Activated CD4-positive, alpha-beta T cell treated with anti-CD3 and anti-CD28 coated beads for 24 hours (primary cell): ENCODE data around the gene SLC30A5.
"Not testable (repeated sequence)": the region's sequence is repeated elsewhere in the genome, so short reads cannot be mapped to it uniquely, and the experiment has no call there.

Experiments
- DNase-seq, 2 donors: peaks; one replicate each; pipeline ENCODE4 v3.0.0-alpha.2; 2020; ENCODE audit warnings: low read depth in 2 of 2

SLC30A5 gene

DNA sequence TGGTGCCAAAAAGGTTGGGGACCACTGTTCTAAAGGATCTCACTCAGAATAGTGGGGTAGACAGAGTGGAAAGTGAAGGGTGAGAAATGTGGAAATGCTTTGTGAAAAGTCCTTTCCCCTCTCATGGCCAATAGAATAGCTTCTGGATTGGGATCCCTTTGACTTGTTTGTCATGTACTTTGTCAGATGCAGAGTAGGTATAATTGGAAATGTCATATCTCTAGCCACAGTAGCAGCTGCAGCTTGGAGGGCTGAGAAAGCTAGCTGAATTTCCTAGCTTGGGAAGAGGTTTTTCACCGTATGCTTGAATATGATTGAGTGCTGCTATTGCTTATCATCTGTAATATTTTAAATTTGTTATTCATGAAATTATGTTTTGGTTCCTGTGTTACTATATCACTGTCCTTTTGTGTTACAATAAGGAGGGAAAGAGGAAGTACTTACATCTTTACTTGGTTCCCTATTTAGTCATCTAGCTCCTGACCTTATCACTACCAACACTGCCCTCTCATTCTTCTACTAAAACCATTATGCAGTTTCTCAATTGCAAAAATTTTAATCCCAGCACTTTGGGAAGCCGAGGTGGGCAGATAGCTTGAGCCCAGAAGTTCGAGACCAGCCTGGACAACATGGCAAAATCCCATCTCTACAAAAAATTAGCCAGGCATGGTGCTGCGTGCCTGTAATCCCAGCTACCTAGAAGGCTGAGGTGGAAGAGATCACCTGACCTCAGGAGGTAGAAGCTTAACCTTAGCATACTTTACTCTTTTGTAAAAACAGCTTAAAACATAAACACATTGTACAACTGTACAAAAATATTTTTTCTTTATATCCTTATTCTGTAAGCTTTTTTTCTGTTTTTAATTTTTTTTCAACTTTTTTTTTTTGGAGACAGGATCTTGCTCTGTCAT, 12.4 kb downstream of the SLC30A5 start:
- DNase-seq, result no peak

DNA sequence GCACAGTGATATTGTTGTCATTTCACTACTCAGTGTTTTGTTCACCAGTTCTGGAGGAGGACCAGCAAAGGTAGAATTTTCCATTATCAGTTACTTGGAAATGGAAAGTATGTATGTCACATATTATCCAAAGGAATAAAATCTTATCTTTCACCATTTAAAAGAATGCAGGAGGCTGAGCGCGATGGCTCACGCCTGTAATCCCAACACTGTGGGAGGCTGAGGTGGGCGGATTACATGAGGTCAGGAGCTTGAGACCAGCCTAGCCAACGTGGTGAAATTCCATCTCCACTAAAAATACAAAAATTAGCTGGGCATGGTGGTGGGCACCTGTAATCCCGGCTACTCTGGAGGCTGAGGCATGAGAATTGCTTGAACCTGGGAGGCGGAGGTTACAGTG, 14.6 kb downstream of the SLC30A5 start:
- not testable (repeated sequence) for DNase-seq

GRCh38 chr5:69113851-69114250, 20.0 kb downstream of the SLC30A5 start:
- DNase-seq, result no peak

GRCh38 chr5:69115526-69115925, 21.7 kb downstream of the SLC30A5 start:
- DNase-seq, result no peak

GRCh38 chr5:69129413-69129812, 35.6 kb downstream of the SLC30A5 start:
- DNase-seq, result no peak

GRCh38 chr5:69130241-69130640, 36.4 kb downstream of the SLC30A5 start:
- no peak for DNase-seq

DNA sequence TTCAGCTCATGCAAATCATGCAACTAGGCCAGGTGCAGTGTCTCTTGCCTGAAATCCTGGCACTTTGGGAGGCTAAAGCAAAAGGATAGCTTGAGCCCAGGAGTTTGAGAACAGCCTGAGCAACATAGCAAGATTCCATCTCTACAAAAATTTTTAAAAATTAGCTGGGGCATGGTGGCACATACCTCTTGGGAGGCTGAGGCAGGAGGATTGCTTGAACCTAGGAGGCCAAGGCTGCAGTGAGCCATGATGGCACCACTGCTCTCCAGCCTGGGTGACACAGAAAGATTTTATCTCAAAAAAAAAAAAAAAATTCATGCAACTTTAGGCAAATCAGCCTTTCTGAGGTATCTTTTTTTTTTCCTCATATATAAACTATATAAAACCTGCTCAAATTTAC, 37.5 kb downstream of the SLC30A5 start:
- no peak for DNase-seq

- DNase-seq, result no peak
These were observed 40.3 kb downstream of the SLC30A5 start for GRCh38 chr5:69134126-69134525.

DNA sequence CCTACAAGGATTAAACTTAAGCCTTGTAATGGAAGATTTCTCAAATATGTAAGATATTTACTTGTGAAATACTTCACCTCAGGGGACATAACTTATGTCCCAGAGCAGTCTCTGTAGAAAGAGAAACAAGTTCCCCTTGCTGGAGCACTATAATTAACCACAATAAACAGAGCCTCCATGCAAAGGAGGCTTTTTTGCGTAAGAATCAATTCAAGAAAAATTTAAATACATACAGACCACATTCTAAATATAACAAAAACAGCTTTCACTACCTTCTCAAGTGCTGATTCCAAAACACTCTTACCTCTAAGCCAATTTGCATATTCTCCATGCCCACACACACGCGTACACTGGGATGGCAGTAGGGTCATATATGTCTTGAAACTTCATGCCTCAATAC, 42.5 kb downstream of the SLC30A5 start:
- DNase-seq, result no peak

DNA sequence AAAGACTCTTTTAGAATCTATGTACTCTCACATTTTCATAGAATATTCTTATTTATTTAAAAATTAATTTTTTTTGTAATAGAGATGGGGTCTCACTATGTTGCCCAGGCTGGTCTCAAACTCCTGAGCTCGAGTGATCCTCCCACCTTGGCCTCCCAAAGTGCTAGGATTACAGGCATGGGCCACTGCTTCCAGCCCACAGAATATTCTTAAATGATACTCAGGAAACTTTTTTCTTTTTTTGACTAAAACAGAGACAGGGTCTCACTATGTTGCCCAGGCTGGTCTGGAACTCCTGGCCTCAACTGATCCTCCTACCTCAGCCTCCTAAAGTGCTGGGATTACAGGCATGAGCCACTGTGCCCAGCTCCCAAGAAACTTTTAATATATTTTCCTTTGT, 43.4 kb downstream of the SLC30A5 start:
- DNase-seq, result not testable (repeated sequence)

DNA sequence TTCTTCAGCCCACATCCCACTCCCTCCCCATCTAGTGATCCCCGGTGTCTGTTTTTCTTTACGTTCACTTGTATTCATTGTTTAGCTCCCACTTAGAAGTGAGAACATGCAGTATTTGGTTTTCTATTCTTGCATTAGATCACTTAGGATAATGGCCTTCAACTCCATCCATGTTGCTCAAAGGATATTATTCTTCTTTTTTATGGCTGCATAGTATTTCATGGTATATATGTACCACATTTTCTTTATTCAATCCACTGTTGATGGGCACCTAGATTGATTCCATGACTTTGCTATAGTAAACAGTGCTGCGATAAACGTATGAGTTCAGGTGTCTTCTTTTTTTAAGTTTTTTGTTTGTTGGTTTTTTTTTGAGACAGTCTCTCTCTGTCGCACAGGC, 44.0 kb downstream of the SLC30A5 start:
- DNase-seq, result no peak

- no peak for DNase-seq
These were observed 45.0 kb downstream of the SLC30A5 start for GRCh38 chr5:69138766-69139165.

- not testable (repeated sequence) for DNase-seq
These were observed 46.4 kb downstream of the SLC30A5 start for GRCh38 chr5:69140239-69140638.

DNA sequence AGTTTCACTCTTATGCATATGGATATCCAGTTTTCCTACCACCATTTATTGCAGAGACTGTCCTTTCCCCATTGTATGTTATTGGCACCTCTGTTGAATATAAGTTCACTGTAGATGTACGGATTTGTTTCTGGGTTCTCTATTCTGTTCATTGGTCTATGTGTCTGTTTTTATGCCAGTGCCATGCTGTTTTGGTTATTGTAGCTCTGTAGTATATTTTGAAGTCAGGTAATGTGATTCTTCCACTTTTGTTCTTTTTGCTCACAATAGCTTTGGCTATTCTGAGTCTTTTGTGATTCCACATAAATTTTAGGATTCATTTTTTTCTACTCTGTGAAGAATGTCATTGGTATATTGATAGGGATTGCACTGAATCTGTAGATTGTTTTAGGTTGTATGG, 47.0 kb downstream of the SLC30A5 start:
- DNase-seq, result no peak

- DNase-seq, result not testable (repeated sequence)
These were observed 54.8 kb downstream of the SLC30A5 start for GRCh38 chr5:69148576-69148975.

DNA sequence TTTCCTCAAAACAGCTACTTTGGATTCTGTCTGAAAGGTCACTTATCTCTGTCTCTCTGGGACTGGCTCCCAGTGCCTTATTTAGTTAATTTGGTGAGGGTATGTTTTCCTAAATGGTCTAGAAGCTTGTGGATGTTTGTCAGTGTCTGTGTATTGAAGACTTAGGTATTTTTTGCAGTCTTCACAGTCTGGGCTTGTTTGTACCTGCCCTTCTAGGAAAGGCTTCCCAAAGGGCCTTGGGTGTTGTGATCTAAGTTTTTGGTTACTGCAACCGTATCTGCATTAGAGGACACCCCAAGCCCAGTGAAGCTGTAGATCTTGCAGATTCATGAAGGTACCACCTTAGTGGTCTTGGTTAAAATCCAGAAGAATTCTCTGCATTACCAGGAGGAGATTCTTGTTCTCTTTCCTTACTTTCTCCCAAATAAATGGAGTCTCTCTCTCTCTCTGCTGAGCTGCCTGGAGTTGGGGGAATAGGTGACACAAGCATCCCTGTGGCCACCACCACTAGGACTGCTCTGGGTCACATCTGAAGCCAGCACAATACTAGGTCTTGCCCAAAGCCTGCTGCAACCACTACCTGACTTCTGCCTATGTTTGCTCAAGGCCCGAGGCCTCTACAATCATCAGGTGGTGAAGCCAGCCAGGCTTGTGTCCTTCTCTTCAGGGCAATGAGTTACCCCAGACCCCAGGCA, 55.3 kb downstream of the SLC30A5 start:
- no peak for DNase-seq

DNA sequence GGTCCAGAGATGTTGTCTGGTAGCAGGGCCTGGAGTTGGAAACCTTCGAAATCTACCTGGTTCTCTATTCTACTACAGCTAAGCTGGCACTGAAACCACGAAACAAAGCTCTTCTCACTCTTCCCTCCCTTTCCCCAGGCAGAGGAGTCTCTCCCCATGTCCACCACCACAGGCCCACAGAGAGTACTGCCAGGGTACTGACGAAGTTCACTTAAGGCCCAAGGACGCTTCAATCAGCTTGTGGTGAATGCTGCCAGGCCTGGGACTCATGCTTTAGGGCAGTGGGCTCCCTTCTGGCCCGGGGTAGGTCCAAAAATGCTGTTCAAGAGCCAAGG, 55.8 kb downstream of the SLC30A5 start:
- DNase-seq, result no peak

- DNase-seq, result no peak
These were observed 58.9 kb downstream of the SLC30A5 start for GRCh38 chr5:69152731-69153130.

DNA sequence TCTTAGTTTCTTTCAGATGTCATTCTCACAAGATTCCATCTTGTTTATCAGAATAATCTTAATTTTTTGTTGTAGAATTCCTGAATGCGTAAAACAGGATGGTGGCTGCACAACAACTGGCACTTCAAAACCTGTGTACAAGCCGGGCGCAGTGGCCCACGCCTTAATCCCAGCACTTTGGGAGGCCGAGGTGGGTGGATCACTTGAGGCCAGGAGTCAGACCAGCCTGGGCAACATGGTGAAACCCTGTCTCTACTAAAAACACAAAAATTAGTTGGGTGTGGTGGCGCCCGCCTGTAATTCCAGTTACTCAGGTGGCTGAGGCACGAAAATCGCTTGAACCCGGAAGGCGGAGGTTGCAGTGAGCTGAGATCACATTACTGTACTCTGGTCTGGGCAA, 62.6 kb downstream of the SLC30A5 start:
- DNase-seq, result no peak

DNA sequence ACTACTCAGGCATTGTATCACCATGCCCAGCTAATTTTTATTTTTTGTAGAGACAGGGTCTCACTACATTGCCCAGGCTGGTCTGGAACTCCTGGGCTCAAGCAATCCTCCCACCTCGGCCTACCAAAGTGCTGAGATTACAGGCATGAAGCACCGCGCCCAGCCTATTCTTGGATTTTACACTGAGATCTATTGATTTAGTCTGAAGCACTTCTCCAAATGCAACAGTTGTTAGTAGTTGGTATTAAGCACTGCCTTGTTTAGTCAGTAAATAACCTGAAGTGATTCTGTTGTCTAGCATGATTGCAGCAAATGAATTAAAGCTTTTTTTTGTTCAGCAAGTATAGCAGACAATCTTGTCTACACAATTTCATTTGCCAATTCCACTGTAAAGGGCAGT, 64.2 kb downstream of the SLC30A5 start:
- DNase-seq, result no peak

GRCh38 chr5:69160651-69161050, 66.8 kb downstream of the SLC30A5 start:
- DNase-seq, result no peak

DNA sequence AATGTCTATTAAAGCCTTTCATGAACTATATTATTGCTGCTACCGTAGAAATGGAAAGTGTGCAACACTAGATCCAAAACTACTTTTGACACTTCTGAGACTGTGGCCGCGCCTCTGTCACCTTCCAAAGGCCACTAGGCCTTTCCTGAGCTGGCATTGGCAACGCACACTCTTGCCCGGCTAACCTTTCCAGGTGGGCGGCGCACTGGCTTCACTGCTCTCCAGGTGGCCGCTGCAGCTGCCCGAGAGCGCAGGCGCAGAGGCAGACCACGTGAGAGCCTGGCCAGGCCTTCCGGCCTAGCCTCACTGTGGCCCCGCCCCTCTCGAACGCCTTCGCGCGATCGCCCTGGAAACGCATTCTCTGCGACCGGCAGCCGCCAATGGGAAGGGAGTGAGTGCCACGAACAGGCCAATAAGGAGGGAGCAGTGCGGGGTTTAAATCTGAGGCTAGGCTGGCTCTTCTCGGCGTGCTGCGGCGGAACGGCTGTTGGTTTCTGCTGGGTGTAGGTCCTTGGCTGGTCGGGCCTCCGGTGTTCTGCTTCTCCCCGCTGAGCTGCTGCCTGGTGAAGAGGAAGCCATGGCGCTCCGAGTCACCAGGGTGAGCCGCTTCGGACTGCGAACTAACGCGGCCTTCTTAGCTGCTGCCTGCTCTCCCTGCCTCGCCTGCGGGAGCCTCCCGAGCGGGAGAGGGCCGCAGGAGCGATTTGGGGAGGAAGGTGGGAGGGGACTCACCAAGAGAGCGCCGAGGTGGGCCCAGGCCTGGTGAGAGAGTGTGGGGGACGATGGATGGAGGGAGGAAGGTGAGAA, 73.1 kb downstream of the SLC30A5 start, which contains the start of gene CCNB1:
Gene CCNB1 (plus strand): TSS at position 465 of the 807 bp plus-strand sequence. CDS start 113 bp downstream, at position 578.
- DNase-seq, result peak; percentile 96 to 97
